NCI-H69 (cell line): ENCODE data around the gene SYCP3.

ENCODE experiments used
- DNase-seq: peaks from one replicate; lab custom pipeline; 2025; lab: John Stamatoyannopoulos, UW

SYCP3 gene

DNA sequence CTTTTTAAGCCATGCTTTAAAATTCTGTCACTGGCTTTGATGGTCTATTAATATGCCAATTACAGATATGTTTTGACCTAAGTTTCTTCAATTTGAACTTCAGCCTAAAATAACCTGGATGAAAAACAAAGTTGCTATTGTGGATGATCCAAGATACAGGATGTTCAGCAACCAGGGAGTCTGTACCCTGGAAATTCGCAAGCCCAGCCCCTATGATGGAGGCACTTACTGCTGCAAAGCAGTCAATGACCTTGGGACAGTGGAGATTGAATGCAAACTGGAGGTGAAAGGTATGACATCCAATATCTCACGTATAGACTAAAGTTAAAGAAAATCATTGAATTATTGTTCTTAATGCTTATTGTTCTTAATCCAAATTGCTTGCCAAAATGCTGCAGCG is 59.0 kb downstream of the SYCP3 start:
- no peak for DNase-seq
